MV-4-11 (cell line): ENCODE results near the gene BHLHE41.

Experiments
- DNase-seq: peaks from one replicate; lab custom pipeline; 2025; lab: John Stamatoyannopoulos, UW

The BHLHE41 gene

DNA sequence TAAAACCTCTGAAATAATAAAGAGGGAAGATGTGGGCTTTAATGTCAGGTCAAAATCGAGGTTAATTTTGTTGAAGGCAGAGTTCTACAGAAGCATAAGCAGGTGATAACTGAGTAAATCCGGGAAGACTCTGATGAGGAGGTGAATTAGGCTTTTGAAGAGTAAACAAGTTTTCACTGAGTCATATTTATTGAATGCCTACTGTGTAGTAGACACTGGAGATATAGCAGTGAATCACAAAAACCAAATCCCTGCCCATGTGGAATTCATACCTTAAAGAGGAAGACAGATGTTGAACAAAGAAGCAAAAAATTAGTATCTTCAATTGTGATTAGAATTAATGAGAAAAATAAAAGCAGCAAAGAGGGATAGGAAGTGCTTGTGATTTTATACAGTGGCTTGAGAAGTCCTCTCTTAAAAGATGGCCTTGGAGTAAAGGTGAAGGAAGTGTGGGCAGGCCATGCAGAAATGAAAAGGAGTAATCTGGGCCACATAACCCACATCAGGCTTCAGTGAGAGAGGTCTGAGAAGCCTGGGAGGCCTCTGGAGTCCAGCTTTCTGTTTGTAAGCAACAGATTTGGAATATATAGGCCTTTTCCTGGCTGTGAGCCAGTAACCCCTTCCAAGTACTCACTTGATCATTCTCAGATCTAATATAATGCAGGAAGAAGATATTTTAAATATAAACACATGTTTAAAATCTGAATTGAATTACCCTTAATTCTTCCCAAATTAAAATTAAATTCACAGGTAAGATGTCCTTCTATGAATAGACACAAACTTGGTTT lies 46.7 kb downstream of the BHLHE41 start:
- DNase-seq: no peak
